ENCODE results near the gene SMG6.

GRCh38 chr17:2299136-2299535 lies 4.4 kb downstream of the SMG6 start:
- TF ChIP-seq GATA2 (IDR thresholded peaks at IDR 0.05; ENCODE audit: low read depth, low read length) (no peak), GATA3 (IDR thresholded peaks at IDR 0.05; ENCODE audit: low read depth, low read length) (no peak)

Data from SH-SY5Y (cell line).